CD4-positive, CD25-positive, alpha-beta regulatory T cell (primary cell): ENCODE data around the gene PRG3. TPM values are rescaled to one million over a fixed set of nuclear protein-coding genes. Genes with fewer than 3 reads are reported as not detected.
A peak's percentile ranks its signal among the peaks of the same experiment; 100 is the strongest.

Source experiments
- ATAC-seq, 2 donors: fragments of 150-1000 bp; cut with Tn5 transposase; one replicate each; pipeline ENCODE4 v1.10.0; 2021; ENCODE audit warnings: low read depth in 2 of 2, moderate number of reproducible peaks in 2 of 2, moderate library complexity in 1 of 2
- DNase-seq, 3 donors: peaks; one replicate each; pipeline versions ENCODE4 v3.0.0 to v3.0.0-alpha.2; 2012 to 2022; ENCODE audit warnings: mixed read lengths in 1 of 3
- H3K27ac ChIP-seq: one replicate; pipeline ENCODE4 v1.7.0; 2013; ENCODE audit warnings: mild to moderate bottlenecking, low read length; ENCODE audit not compliant: insufficient read depth, poor library complexity, severe bottlenecking
- H3K27me3 ChIP-seq: one replicate; pipeline ENCODE4 v1.7.0; 2013; ENCODE audit warnings: low read length; ENCODE audit not compliant: control insufficient read depth, insufficient read depth
- H3K36me3 ChIP-seq: one replicate; pipeline ENCODE4 v1.7.0; 2013; ENCODE audit warnings: mild to moderate bottlenecking, low read length, moderate library complexity; ENCODE audit not compliant: control insufficient read depth, insufficient read depth
- H3K4me1 ChIP-seq: 2 replicates; pipeline ENCODE4 v1.7.0; 2013; ENCODE audit warnings: mild to moderate bottlenecking, low read length; ENCODE audit not compliant: insufficient read depth, control insufficient read depth, poor library complexity, severe bottlenecking
- H3K4me3 ChIP-seq: one replicate; pipeline ENCODE4 v1.7.0; 2013; ENCODE audit warnings: low read depth, mild to moderate bottlenecking, low read length, moderate library complexity
- H3K9me3 ChIP-seq, 2 experiments: 1 replicate in 1 of 2; 2 replicates in 1 of 2; pipeline ENCODE4 v1.7.0; 2013; ENCODE audit warnings: low read length in 2 of 2, mild to moderate bottlenecking in 1 of 2, moderate library complexity in 1 of 2; ENCODE audit not compliant: control insufficient read depth in 2 of 2
- H3K27ac Mint-ChIP-seq, 3 donors: one replicate each; pipeline ENCODE4 v1.8.0; 2020 to 2022; ENCODE audit warnings: mild to moderate bottlenecking in 3 of 3, mixed read lengths in 3 of 3, moderate library complexity in 2 of 3
- H3K27me3 Mint-ChIP-seq: one replicate; pipeline ENCODE4 v1.8.0; 2022; ENCODE audit warnings: mild to moderate bottlenecking, mixed read lengths
- H3K36me3 Mint-ChIP-seq: one replicate; pipeline ENCODE4 v1.8.0; 2020; ENCODE audit warnings: mixed read lengths
- H3K4me1 Mint-ChIP-seq, 4 donors: one replicate each; pipeline ENCODE4 v1.8.0; 2020 to 2022; ENCODE audit warnings: mixed read lengths in 4 of 4, mild to moderate bottlenecking in 1 of 4
- H3K4me3 Mint-ChIP-seq, 4 donors: one replicate each; pipeline ENCODE4 v1.8.0; 2020 to 2022; ENCODE audit warnings: mild to moderate bottlenecking in 4 of 4, mixed read lengths in 4 of 4, moderate library complexity in 3 of 4
- H3K9me3 Mint-ChIP-seq, 7 donors: one replicate each; pipeline ENCODE4 v1.8.0; 2020 to 2022; ENCODE audit warnings: mixed read lengths in 7 of 7, mild to moderate bottlenecking in 3 of 7, moderate library complexity in 2 of 7
- polyA plus RNA-seq, 4 donors: library from polyadenylated mRNA; unstranded; fragments of 300-500 nt; fragmentation: Illumina TruSeq; gene quantifications; one replicate each; pipeline ENCODE4 v1.2.3, GENCODE V29; 2021
- total RNA-seq: library from RNA; stranded (reverse); gene quantifications from one replicate; pipeline ENCODE4 v1.2.3, GENCODE V29; 2022

The PRG3 gene, protein sequence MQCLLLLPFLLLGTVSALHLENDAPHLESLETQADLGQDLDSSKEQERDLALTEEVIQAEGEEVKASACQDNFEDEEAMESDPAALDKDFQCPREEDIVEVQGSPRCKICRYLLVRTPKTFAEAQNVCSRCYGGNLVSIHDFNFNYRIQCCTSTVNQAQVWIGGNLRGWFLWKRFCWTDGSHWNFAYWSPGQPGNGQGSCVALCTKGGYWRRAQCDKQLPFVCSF
- total RNA-seq (not detected), polyA plus RNA-seq (not detected)

DNA sequence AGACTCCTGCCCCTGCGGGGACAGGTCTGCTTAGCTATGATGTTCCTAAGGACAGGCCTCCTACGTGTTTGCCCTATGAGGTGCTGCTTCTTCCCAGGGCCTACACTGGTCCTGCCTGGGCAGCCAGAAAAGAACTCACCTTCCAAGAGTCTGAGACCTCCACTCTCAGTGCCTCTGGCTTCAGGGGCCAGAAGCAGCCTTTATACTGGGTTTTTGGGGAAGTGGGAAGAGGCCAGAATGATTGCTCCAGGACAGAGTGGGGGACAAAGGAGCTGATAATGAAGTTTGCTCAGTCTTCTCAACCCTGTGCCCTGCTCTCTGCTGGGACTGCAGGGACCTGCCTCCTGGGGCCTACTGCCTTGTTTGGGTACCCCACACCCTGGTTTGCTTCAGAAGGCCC, at the start of gene PRG3:
Gene PRG3, minus strand, starts transcription at position 176 of the 400 bp plus-strand sequence. CDS start 442 bp downstream, outside the sequence.
- H3K4me3 Mint-ChIP-seq = no peak within 1 kb of the TSS
- H3K27me3 Mint-ChIP-seq = peaks cover 9% of the 10 kb centered on the region
- H3K36me3 ChIP-seq = no peaks in the 10 kb centered on the region
- DNase-seq (no peak), ATAC-seq (no peak)
- H3K9me3 ChIP-seq = no peaks in the 10 kb centered on the region
- no peaks in the 10 kb centered on the region for H3K4me1 Mint-ChIP-seq
- H3K27me3 ChIP-seq = no peaks in the 10 kb centered on the region
- no peaks in the 10 kb centered on the region for H3K36me3 Mint-ChIP-seq
- no peak within 1 kb of the TSS for H3K27ac Mint-ChIP-seq
- no peak within 1 kb of the TSS for H3K27ac ChIP-seq
- no peak within 1 kb of the TSS for H3K4me3 ChIP-seq
- peaks cover 0 to 2% (median 0%) of the 10 kb centered on the region in 7 donors for H3K9me3 Mint-ChIP-seq
- H3K4me1 ChIP-seq = no peaks in the 10 kb centered on the region

GRCh38 chr11:57429946-57430345, 49.0 kb upstream of the PRG3 start:
- H3K9me3 Mint-ChIP-seq = no peaks in the 10 kb centered on the region
- H3K27me3 Mint-ChIP-seq = no peaks in the 10 kb centered on the region
- H3K27me3 ChIP-seq = no peaks in the 10 kb centered on the region
- peaks cover 0 to 24% (median 16%) of the 10 kb centered on the region in 4 donors for H3K4me1 Mint-ChIP-seq
- ATAC-seq (no peak), DNase-seq (no peak)
- peaks cover 23% of the 10 kb centered on the region for H3K4me1 ChIP-seq
- no peak overlapping the region for H3K4me3 ChIP-seq
- no peak overlapping the region for H3K27ac ChIP-seq
- no peaks in the 10 kb centered on the region for H3K36me3 ChIP-seq
- no peaks in the 10 kb centered on the region for H3K36me3 Mint-ChIP-seq
- H3K9me3 ChIP-seq = no peaks in the 10 kb centered on the region
- H3K4me3 Mint-ChIP-seq = peak overlapping the region in 2 of 4 donors; percentile 8 to 62
- H3K27ac Mint-ChIP-seq = peak overlapping the region in 1 of 3 donors; percentile 15

DNA sequence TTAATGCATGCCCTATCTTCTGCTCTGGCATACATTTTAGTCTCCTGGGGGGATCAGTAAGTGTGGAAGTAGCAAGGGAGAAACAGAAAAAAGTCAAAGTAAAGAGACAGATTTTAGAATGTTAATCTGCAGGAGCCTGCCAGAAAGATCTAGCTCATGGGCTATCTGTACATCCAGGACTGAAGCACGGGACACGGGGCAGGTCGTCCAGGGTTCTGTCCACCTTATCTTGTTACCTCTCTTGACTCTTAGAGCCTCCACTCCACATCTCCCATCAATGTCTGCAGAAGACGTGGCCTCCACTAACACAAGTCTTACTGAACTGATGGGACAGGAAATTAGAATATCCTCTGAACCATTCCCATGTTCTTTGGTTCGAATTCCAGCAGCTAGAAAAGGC, 47.7 kb upstream of the PRG3 start:
- Histone ChIP-seq H3K4me1 (peaks cover 36% of the 10 kb centered on the region), H3K27ac (no peak overlapping the region), H3K36me3 (no peaks in the 10 kb centered on the region), H3K9me3 (no peaks in the 10 kb centered on the region), H3K27me3 (no peaks in the 10 kb centered on the region), H3K4me3 (no peak overlapping the region)
- no peak for DNase-seq
- Mint-ChIP-seq H3K27me3 (no peaks in the 10 kb centered on the region), H3K4me3 (peak overlapping the region in 1 of 4 donors; percentile 92), H3K27ac (peak overlapping the region in 1 of 3 donors; percentile 27), H3K36me3 (peaks cover 3% of the 10 kb centered on the region), H3K4me1 (peaks cover 2 to 37% (median 27%) of the 10 kb centered on the region in 4 donors), H3K9me3 (no peaks in the 10 kb centered on the region)
- ATAC-seq = no peak

DNA sequence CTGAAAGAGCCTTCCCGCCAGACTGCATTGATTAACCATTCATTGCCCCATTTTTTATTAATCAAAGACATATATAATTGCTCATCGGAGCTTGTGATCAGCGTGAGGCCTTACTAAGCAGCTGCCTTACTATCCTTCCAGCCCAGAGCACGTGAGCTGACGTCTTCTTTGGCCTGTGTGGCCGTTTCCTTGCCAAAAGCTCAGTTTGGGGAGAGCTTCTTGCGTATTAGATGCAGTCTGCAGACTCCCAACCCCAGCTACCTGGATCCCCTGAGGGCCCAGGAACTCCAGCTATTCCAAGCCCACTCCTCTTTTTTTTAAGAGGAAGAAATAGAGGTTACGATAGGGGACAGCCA, 46.8 kb upstream of the PRG3 start:
- DNase-seq = no peak
- no peak overlapping the region for H3K4me3 ChIP-seq
- Mint-ChIP-seq H3K4me1 (peaks cover 9 to 44% (median 32%) of the 10 kb centered on the region in 4 donors), H3K27me3 (no peaks in the 10 kb centered on the region), H3K4me3 (peak overlapping the region; percentile 89 to 93 (median 92)), H3K36me3 (peaks cover 10% of the 10 kb centered on the region), H3K9me3 (no peaks in the 10 kb centered on the region), H3K27ac (peak overlapping the region in 2 of 3 donors; percentile 70 to 95)
- H3K36me3 ChIP-seq = no peaks in the 10 kb centered on the region
- H3K27ac ChIP-seq = no peak overlapping the region
- no peaks in the 10 kb centered on the region for H3K27me3 ChIP-seq
- ATAC-seq = no peak
- peaks cover 36% of the 10 kb centered on the region for H3K4me1 ChIP-seq
- no peaks in the 10 kb centered on the region for H3K9me3 ChIP-seq

GRCh38 chr11:57426929-57427726, 46.2 kb upstream of the PRG3 start, which contains the start of gene SLC43A3:
Gene SLC43A3 (minus strand): TSS chr11:57427121. CDS start chr11:57426172, 949 bp downstream.
- peaks cover 15% of the 10 kb centered on the region for H3K36me3 Mint-ChIP-seq
- Histone ChIP-seq H3K27me3 (no peaks in the 10 kb centered on the region), H3K27ac (peak within 1 kb of the TSS; percentile 35), H3K36me3 (no peaks in the 10 kb centered on the region), H3K9me3 (no peaks in the 10 kb centered on the region), H3K4me1 (peaks cover 36% of the 10 kb centered on the region), H3K4me3 (peak within 1 kb of the TSS; percentile 82)
- peak within 1 kb of the TSS; percentile 94 to 95 (median 95) for H3K27ac Mint-ChIP-seq
- DNase-seq = peak; percentile 48 to 83 (median 48)
- H3K27me3 Mint-ChIP-seq = no peaks in the 10 kb centered on the region
- no peaks in the 10 kb centered on the region for H3K9me3 Mint-ChIP-seq
- H3K4me1 Mint-ChIP-seq = peaks cover 12 to 50% (median 37%) of the 10 kb centered on the region in 4 donors
- ATAC-seq = peak; percentile 35 to 37
- H3K4me3 Mint-ChIP-seq = peak within 1 kb of the TSS; percentile 89 to 93 (median 92)

GRCh38 chr11:57426439-57426928, 45.5 kb upstream of the PRG3 start:
- no peak for ATAC-seq
- peaks cover 12 to 51% (median 43%) of the 10 kb centered on the region in 4 donors for H3K4me1 Mint-ChIP-seq
- H3K36me3 ChIP-seq = no peaks in the 10 kb centered on the region
- peak overlapping the region; percentile 82 for H3K4me3 ChIP-seq
- peak overlapping the region; percentile 35 for H3K27ac ChIP-seq
- peaks cover 21% of the 10 kb centered on the region for H3K36me3 Mint-ChIP-seq
- H3K4me3 Mint-ChIP-seq = peak overlapping the region; percentile 89 to 93 (median 92)
- DNase-seq = peak in 2 of 3 donors; percentile 1 to 43
- no peaks in the 10 kb centered on the region for H3K27me3 ChIP-seq
- no peaks in the 10 kb centered on the region for H3K27me3 Mint-ChIP-seq
- H3K9me3 Mint-ChIP-seq = no peaks in the 10 kb centered on the region
- H3K4me1 ChIP-seq = peaks cover 36% of the 10 kb centered on the region
- peak overlapping the region; percentile 12 to 95 (median 94) for H3K27ac Mint-ChIP-seq
- H3K9me3 ChIP-seq = no peaks in the 10 kb centered on the region

GRCh38 chr11:57425565-57426438, 44.9 kb upstream of the PRG3 start:
- Histone ChIP-seq H3K27ac (peak overlapping the region; percentile 78), H3K36me3 (peaks cover under 1% of the 10 kb centered on the region), H3K27me3 (no peaks in the 10 kb centered on the region), H3K4me1 (peaks cover 36% of the 10 kb centered on the region), H3K4me3 (peak overlapping the region; percentile 82), H3K9me3 (no peaks in the 10 kb centered on the region)
- no peaks in the 10 kb centered on the region for H3K9me3 Mint-ChIP-seq
- peaks cover 12 to 51% (median 43%) of the 10 kb centered on the region in 4 donors for H3K4me1 Mint-ChIP-seq
- no peaks in the 10 kb centered on the region for H3K27me3 Mint-ChIP-seq
- peak overlapping the region; percentile 89 to 93 (median 92) for H3K4me3 Mint-ChIP-seq
- ATAC-seq = no peak
- peak in 1 of 3 donors; percentile 7 for DNase-seq
- peak overlapping the region; percentile 94 to 95 (median 95) for H3K27ac Mint-ChIP-seq
- peaks cover 21% of the 10 kb centered on the region for H3K36me3 Mint-ChIP-seq
